Peyer's patch (tissue), 4 donors: Measurements from ENCODE around the gene RSPH3.
A peak's percentile ranks its signal among the peaks of the same experiment; 100 is the strongest.

ENCODE experiments used
- CTCF ChIP-seq, 6 experiments: fragments of 450-650 bp in 4 of 6; fragments of 200-600 bp in 2 of 6; sonication (generic) in 1 of 6; IDR thresholded peaks; one replicate each; pipeline ENCODE4 v1.5.1; 2017 to 2019; ENCODE audit warnings: antibody characterized with exemption in 6 of 6, mild to moderate bottlenecking in 3 of 6, moderate library complexity in 1 of 6
- POLR2A ChIP-seq, 2 donors: fragments of 450-650 bp; IDR thresholded peaks; one replicate each; pipeline ENCODE4 v1.5.1; 2017; ENCODE audit warnings: antibody characterized with exemption in 2 of 2, mild to moderate bottlenecking in 2 of 2, moderate library complexity in 2 of 2

- TF ChIP-seq CTCF (IDR thresholded peaks at IDR 0.05) (no peak), POLR2A (IDR thresholded peaks at IDR 0.05) (peak; percentile 7 to 18)
Observed at GRCh38 chr6:159043251-159043650, 43.2 kb upstream of the RSPH3 start.
